BLaER1 treated with 17β-estradiol and CSF1 and Interleukin-3, amounts not matched to agents 10 nM and 100 nM (cell line): Measurements from ENCODE around the gene PCP4.

ENCODE experiments used
- H3K27ac ChIP-seq, 11 experiments: shearing (Covaris generic); formaldehyde crosslinking; 2 replicates each; pipeline ENCODE4 v1.8.1; 2022
- H3K27me3 ChIP-seq, 11 experiments: shearing (Covaris generic); formaldehyde crosslinking; 2 replicates each; pipeline ENCODE4 v1.8.1; 2022
- H3K36me3 ChIP-seq, 11 experiments: shearing (Covaris generic); formaldehyde crosslinking; 2 replicates each; pipeline ENCODE4 v1.8.1; 2022
- H3K4me1 ChIP-seq, 10 experiments: shearing (Covaris generic); formaldehyde crosslinking; 2 replicates each; pipeline ENCODE4 v1.8.1; 2022
- H3K4me2 ChIP-seq, 11 experiments: shearing (Covaris generic); formaldehyde crosslinking; 2 replicates each; pipeline ENCODE4 v1.8.1; 2022
- H3K4me3 ChIP-seq, 10 experiments: shearing (Covaris generic); formaldehyde crosslinking; 2 replicates each; pipeline ENCODE4 v1.8.1; 2022
- H3K9ac ChIP-seq, 11 experiments: shearing (Covaris generic); formaldehyde crosslinking; 2 replicates each; pipeline ENCODE4 v1.8.1; 2022
- H3K9me3 ChIP-seq, 11 experiments: shearing (Covaris generic); formaldehyde crosslinking; replicated peaks in 1 of 11; 2 replicates each; pipeline ENCODE4 v1.8.1; 2022
- H4K20me1 ChIP-seq, 11 experiments: shearing (Covaris generic); formaldehyde crosslinking; 2 replicates each; pipeline ENCODE4 v1.8.1; 2022
- Cebpa-rat ChIP-seq, 11 experiments: shearing (Covaris generic); IDR thresholded peaks; 2 replicates each; pipeline ENCODE4 v1.8.1; 2022

The PCP4 gene

GRCh38 chr21:39954570-39954969 lies 87.3 kb downstream of the PCP4 start:
- Histone ChIP-seq H3K27me3 (no peaks in the 10 kb centered on the region), H3K4me3 (no peak overlapping the region), H3K36me3 (no peaks in the 10 kb centered on the region), H3K4me1 (no peaks in the 10 kb centered on the region), H3K9me3 (peaks cover 0 to 5% (median under 1%) of the 10 kb centered on the region in 11 experiments; a peak in 5 of 22 replicates), H4K20me1 (no peaks in the 10 kb centered on the region), H3K27ac (no peak overlapping the region), H3K9ac (no peak overlapping the region), H3K4me2 (no peak overlapping the region)
- no peak for TF ChIP-seq Cebpa-rat (IDR thresholded peaks at IDR 0.05)

GRCh38 chr21:39955326-39955725 lies 88.1 kb downstream of the PCP4 start:
- Histone ChIP-seq H3K4me2 (no peak overlapping the region), H3K36me3 (no peaks in the 10 kb centered on the region), H4K20me1 (no peaks in the 10 kb centered on the region), H3K27me3 (no peaks in the 10 kb centered on the region), H3K9me3 (peaks cover 5 to 13% (median 8%) of the 10 kb centered on the region in 11 experiments; a peak in 19 of 22 replicates), H3K4me1 (no peaks in the 10 kb centered on the region), H3K27ac (no peak overlapping the region), H3K4me3 (no peak overlapping the region), H3K9ac (no peak overlapping the region)
- no peak for TF ChIP-seq Cebpa-rat (IDR thresholded peaks at IDR 0.05)

- no peak overlapping the region for H3K4me2 ChIP-seq
- H3K27me3 ChIP-seq: no peaks in the 10 kb centered on the region
- H3K4me3 ChIP-seq: no peak overlapping the region
- no peak overlapping the region for H3K9ac ChIP-seq
- no peaks in the 10 kb centered on the region for H3K4me1 ChIP-seq
- no peak for TF ChIP-seq Cebpa-rat (IDR thresholded peaks at IDR 0.05)
- H4K20me1 ChIP-seq: no peaks in the 10 kb centered on the region
- peaks cover 6 to 23% (median 14%) of the 10 kb centered on the region in 11 experiments; a peak in 19 of 22 replicates for H3K9me3 ChIP-seq
- no peaks in the 10 kb centered on the region for H3K36me3 ChIP-seq
- H3K27ac ChIP-seq: no peak overlapping the region
Measured at GRCh38 chr21:39956586-39956985, 89.3 kb downstream of the PCP4 start.

GRCh38 chr21:39958731-39959130 lies 91.5 kb downstream of the PCP4 start:
- TF ChIP-seq Cebpa-rat (IDR thresholded peaks at IDR 0.05): no peak
- Histone ChIP-seq H3K4me1 (no peaks in the 10 kb centered on the region), H3K9ac (no peak overlapping the region), H3K4me3 (no peak overlapping the region), H4K20me1 (no peaks in the 10 kb centered on the region), H3K9me3 (peaks cover 6 to 23% (median 14%) of the 10 kb centered on the region in 11 experiments; a peak in 19 of 22 replicates), H3K27me3 (no peaks in the 10 kb centered on the region), H3K27ac (no peak overlapping the region), H3K36me3 (no peaks in the 10 kb centered on the region), H3K4me2 (no peak overlapping the region)

- TF ChIP-seq Cebpa-rat (IDR thresholded peaks at IDR 0.05): no peak
- no peaks in the 10 kb centered on the region for H3K4me1 ChIP-seq
- no peaks in the 10 kb centered on the region for H3K27me3 ChIP-seq
- H3K27ac ChIP-seq: no peak overlapping the region
- no peaks in the 10 kb centered on the region for H4K20me1 ChIP-seq
- no peak overlapping the region for H3K9ac ChIP-seq
- H3K4me3 ChIP-seq: no peak overlapping the region
- H3K4me2 ChIP-seq: no peak overlapping the region
- H3K36me3 ChIP-seq: no peaks in the 10 kb centered on the region
- peaks cover 9 to 27% (median 19%) of the 10 kb centered on the region in 11 experiments; a peak in 20 of 22 replicates for H3K9me3 ChIP-seq
Measured at GRCh38 chr21:39961251-39961650, 94.0 kb downstream of the PCP4 start.

GRCh38 chr21:39965026-39965425 lies 97.8 kb downstream of the PCP4 start:
- no peaks in the 10 kb centered on the region for H4K20me1 ChIP-seq
- no peak overlapping the region for H3K4me2 ChIP-seq
- no peaks in the 10 kb centered on the region for H3K36me3 ChIP-seq
- no peak overlapping the region for H3K27ac ChIP-seq
- no peaks in the 10 kb centered on the region for H3K27me3 ChIP-seq
- no peak overlapping the region for H3K9ac ChIP-seq
- peaks cover 0 to 2% (median 0%) of the 10 kb centered on the region in 10 experiments; a peak in 2 of 20 replicates for H3K4me1 ChIP-seq
- TF ChIP-seq Cebpa-rat (IDR thresholded peaks at IDR 0.05): no peak
- no peak overlapping the region for H3K4me3 ChIP-seq
- H3K9me3 ChIP-seq: peaks cover 17 to 36% (median 26%) of the 10 kb centered on the region in 11 experiments; a peak in 20 of 22 replicates

GRCh38 chr21:39966786-39967185 lies 99.5 kb downstream of the PCP4 start:
- H3K4me1 ChIP-seq: peaks cover 0 to 4% (median 0%) of the 10 kb centered on the region in 10 experiments; a peak in 2 of 20 replicates
- H3K27me3 ChIP-seq: no peaks in the 10 kb centered on the region
- H3K27ac ChIP-seq: no peak overlapping the region
- no peak overlapping the region for H3K4me3 ChIP-seq
- H4K20me1 ChIP-seq: no peaks in the 10 kb centered on the region
- H3K9me3 ChIP-seq: peaks cover 11 to 27% (median 19%) of the 10 kb centered on the region in 11 experiments; a peak in 17 of 22 replicates
- H3K36me3 ChIP-seq: no peaks in the 10 kb centered on the region
- no peak overlapping the region for H3K4me2 ChIP-seq
- no peak overlapping the region for H3K9ac ChIP-seq
- no peak for TF ChIP-seq Cebpa-rat (IDR thresholded peaks at IDR 0.05)

GRCh38 chr21:39968010-39968409 lies 100.8 kb downstream of the PCP4 start:
- no peak overlapping the region for H3K27ac ChIP-seq
- peaks cover 11 to 27% (median 19%) of the 10 kb centered on the region in 11 experiments; a peak in 17 of 22 replicates for H3K9me3 ChIP-seq
- no peaks in the 10 kb centered on the region for H4K20me1 ChIP-seq
- H3K9ac ChIP-seq: no peak overlapping the region
- H3K4me1 ChIP-seq: peaks cover 0 to 4% (median 0%) of the 10 kb centered on the region in 10 experiments; a peak in 2 of 20 replicates
- TF ChIP-seq Cebpa-rat (IDR thresholded peaks at IDR 0.05): no peak
- no peak overlapping the region for H3K4me2 ChIP-seq
- no peaks in the 10 kb centered on the region for H3K36me3 ChIP-seq
- H3K27me3 ChIP-seq: no peaks in the 10 kb centered on the region
- no peak overlapping the region for H3K4me3 ChIP-seq

GRCh38 chr21:39969691-39970364 lies 102.6 kb downstream of the PCP4 start:
- no peak overlapping the region for H3K4me3 ChIP-seq
- H4K20me1 ChIP-seq: no peaks in the 10 kb centered on the region
- no peaks in the 10 kb centered on the region for H3K27me3 ChIP-seq
- H3K27ac ChIP-seq: no peak overlapping the region
- peak overlapping the region in 2 of 11 experiments; percentile 19 to 29; a peak in 4 of 22 replicates for H3K4me2 ChIP-seq
- TF ChIP-seq Cebpa-rat (IDR thresholded peaks at IDR 0.05): no peak
- H3K9me3 ChIP-seq: peaks cover 11 to 27% (median 19%) of the 10 kb centered on the region in 11 experiments; a peak in 17 of 22 replicates
- no peaks in the 10 kb centered on the region for H3K36me3 ChIP-seq
- H3K4me1 ChIP-seq: peaks cover 0 to 4% (median 0%) of the 10 kb centered on the region in 10 experiments; a peak in 2 of 20 replicates
- H3K9ac ChIP-seq: no peak overlapping the region

GRCh38 chr21:39971956-39972355 lies 104.7 kb downstream of the PCP4 start:
- Histone ChIP-seq H3K9me3 (peaks cover 0 to 17% (median 5%) of the 10 kb centered on the region in 11 experiments; a peak in 10 of 22 replicates), H3K4me1 (peaks cover 0 to 4% (median 0%) of the 10 kb centered on the region in 10 experiments; a peak in 2 of 20 replicates), H3K27me3 (no peaks in the 10 kb centered on the region; a peak in 1 of 22 replicates), H3K27ac (no peak overlapping the region), H3K4me2 (no peak overlapping the region), H3K4me3 (no peak overlapping the region), H3K9ac (no peak overlapping the region), H3K36me3 (no peaks in the 10 kb centered on the region), H4K20me1 (no peaks in the 10 kb centered on the region)
- TF ChIP-seq Cebpa-rat (IDR thresholded peaks at IDR 0.05): no peak
